ENCODE measurements around the gene BRCC3.
"Not testable (repeated sequence)": the region's sequence is repeated elsewhere in the genome, so short reads cannot be mapped to it uniquely, and the experiment has no call there.

The BRCC3 gene

DNA sequence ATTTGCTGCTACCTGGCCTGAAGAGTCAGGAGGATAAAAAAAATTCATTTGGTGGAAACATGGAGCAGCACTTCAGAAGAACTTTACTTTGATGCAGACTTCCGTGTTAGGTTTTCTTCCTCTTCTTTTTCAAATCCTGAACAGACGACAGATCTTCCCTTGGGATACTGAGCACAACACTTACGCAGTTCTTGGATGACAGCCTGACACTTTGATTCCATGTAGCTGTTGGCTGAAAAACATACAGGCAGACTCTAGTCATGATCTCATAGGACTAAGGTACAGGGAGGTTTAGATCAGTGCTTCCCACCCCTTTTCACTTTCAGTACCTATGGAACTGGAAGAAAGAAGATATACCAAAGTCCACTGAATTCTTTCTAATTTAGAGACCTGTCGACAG is 9.5 kb upstream of the BRCC3 start:
- DNase-seq, result no peak

- no peak for DNase-seq
These were observed 6.1 kb upstream of the BRCC3 start for GRCh38 chrX:155065035-155065734.

- DNase-seq, result no peak
These were observed 3.1 kb upstream of the BRCC3 start for GRCh38 chrX:155068165-155068564.

GRCh38 chrX:155069414-155069813 is 1.9 kb upstream of the BRCC3 start:
- DNase-seq, result no peak

DNA sequence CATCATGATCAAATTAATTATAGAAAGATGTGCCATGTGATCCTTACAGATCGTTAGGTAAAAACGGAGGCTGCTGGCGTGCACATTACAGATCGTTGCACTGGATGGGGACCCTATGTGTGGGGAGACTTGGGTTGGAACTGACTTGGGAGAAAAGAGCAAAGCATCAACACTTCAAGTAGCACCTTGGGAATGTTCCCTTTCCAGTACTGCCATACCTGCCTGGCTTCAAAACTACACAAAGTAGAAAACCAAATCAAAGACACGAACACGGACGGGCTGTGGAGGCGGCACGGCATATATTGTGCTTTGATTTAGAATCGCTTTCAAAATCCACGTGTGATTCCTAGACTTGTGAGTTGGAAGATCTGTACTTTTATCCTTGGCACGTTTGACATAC is 1.3 kb upstream of the BRCC3 start:
- no peak for DNase-seq

- no peak for DNase-seq
These were observed 689 bp upstream of the BRCC3 start for GRCh38 chrX:155070663-155070974.

- no peak for DNase-seq
These were observed 479 bp downstream of the BRCC3 start for GRCh38 chrX:155071694-155072280.

DNA sequence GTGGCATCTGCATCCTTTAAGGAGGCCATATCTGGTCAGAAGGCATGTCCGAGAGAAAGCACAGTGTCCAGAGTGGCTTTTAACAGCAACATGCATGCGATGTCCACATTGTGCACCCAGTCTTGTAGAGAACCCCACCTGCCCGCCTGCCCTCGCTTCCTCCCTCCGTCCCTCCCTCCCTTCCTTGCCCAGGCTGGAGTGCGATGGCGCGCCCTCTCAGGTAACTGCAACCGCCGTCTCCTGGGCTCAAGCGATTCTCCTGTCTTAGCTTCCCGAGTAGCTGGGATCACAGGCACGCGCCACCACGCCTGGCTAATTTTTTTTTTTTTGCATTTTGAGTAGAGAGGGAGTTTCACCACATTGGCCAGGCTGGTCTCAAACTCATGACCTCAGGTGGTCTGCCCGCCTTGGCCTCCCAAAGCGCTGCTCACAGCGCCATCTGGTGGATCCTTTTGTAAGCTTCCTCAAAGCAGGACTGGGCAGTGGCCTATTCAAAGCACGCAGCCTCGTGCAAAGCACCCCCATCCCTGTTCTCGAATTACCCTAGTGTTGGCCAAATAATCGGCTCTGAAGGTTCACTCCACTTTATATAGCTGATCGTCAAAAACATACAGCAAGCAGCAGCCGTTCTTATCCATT is 15.0 kb downstream of the BRCC3 start:
- DNase-seq, result no peak

DNA sequence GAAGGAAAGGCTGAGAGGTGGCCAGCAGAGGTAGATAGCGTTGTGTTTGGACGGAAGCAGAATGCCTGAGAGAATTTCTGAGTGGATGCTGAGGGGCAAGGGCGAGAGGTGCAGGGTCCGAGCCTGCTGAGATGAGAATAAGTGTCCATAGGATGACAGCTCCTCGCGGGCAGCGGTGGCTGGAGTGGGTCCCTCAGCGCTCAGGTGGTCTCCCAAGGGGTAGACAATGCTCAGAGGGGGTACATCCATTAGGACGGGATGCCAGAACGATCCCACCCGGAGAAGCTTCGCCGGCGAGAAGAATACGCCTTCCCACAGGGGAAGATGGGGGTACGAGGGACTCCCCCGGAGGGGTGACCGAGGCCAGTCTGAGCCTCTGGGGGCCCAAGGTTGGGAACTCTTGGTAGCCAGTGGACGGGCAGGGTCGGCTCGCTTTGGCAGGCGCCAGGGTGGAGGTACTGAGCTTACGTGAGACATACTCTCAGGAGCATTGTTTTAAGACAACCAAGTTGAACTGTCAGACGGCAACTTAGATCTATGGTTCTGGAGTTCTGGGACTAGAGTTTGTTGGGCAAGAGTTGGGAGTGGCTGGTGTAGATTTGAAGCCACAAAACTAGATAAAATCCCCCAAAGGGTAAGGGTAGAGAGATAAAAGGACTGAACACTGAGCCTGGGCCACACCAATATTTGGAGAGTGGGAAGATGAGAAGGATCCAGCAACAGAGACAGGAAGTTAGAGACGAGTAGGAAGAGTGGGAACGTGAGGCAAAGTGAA is 15.8 kb downstream of the BRCC3 start:
- DNase-seq, result no peak

GRCh38 chrX:155094468-155095061 is 23.3 kb downstream of the BRCC3 start:
- no peak for DNase-seq

DNA sequence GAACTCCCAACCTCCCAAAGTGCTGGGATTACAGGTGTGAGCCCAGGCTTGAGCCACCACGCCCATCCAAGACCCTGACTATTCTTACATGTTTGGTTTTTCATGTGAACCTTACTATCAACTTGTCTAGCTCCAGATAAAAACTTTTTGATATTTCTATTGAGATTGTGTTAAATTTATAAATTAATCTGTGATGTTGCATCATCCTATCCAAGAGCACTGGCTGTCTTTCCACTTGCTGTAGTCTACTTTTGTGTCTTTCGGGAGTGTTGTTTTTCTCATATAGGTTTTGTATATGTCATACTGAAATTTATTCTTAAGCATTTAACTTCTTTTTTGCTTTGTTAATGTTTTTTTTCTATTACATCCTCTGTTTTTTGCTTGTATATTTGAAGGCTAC is 34.6 kb downstream of the BRCC3 start:
- DNase-seq, result no peak

GRCh38 chrX:155108427-155108826 is 37.1 kb downstream of the BRCC3 start:
- DNase-seq, result no peak

GRCh38 chrX:155112171-155112570 is 40.9 kb downstream of the BRCC3 start:
- DNase-seq, result no peak

DNA sequence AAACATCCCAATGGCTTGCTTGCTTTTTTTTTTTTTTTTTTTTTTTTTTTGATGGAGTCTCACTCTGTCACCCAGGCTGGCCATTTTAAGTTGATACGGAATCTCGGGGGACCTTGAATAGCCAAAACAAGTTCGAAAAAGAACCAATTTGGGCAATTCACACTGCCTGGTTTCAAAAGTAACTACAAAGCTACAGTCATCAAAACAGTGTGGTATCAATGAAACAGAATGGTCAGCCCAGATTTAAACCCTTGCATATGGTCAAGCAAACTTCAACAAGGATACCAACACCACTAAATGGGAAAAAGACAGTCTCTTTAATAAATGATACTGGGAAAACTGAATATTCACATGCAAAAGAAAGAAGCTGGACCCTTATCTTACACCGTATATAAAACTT is 41.8 kb downstream of the BRCC3 start:
- DNase-seq, result no peak

DNA sequence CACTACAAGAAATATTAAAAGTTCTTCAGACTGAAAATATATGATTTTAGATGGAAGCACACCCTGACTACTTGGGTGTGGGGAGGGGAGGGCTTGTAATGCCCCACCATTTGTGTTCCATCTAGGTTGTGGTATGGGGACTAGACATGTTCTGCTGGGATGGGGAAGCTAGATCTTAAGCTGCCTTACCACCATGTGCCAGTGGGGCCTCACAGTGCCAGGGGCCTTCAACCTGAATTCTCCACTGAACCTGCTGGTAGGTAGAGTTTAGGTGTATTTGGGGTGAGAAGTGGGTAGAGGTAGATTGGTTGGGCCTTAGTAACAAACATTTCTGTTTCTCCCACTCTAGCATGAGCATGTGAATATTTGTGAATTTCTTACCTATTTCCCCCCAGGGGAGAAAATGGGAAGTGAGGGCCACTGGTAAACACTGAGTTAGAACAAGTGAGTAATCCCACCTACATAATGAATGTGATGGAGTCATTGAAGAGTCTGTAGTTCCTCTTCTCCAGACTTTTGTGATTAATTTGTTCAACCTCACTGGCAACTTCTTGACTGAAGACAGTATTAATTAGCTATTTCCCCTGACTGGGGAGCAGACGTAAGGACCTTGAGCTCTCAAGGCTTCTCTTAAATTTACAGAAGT is 44.0 kb downstream of the BRCC3 start:
- DNase-seq, result no peak

DNA sequence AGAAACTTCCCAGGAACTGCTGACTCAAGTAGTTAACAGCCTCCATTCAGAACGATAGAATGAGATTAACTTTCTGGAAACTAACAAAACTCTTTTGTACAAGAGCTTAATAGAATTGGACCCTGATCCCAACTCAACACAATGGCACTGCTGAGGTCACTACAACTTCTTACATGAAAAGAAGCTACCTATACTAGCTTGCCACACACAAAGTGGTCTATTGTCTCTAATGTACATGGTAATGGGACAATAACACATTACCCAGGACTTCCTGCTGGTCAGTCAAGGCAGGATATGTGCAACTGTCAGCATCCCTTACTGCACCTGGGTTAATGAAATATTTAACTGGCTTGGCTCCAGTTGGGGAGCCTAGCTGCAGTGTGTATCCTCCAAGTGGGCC is 56.2 kb downstream of the BRCC3 start:
- DNase-seq, result no peak

DNA sequence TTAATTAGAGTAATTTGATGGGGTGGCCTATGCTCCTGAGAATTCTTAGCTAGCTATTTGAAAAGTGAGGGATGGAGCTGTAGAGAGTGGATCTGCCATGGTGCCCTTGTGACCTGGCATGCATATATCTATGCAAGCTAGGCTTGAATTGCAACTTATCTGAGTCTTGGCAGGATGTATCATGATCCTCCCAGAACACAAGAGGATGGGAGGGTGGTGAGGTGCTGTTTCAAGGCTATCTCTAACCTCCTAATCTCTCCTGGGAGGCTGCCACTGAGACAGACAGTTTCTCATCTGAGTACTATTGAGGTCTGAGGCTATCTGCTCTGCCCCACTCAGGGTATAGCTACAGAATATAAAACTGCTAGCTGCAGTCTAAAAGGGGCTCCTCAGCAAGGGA is 56.6 kb downstream of the BRCC3 start:
- no peak for DNase-seq

DNA sequence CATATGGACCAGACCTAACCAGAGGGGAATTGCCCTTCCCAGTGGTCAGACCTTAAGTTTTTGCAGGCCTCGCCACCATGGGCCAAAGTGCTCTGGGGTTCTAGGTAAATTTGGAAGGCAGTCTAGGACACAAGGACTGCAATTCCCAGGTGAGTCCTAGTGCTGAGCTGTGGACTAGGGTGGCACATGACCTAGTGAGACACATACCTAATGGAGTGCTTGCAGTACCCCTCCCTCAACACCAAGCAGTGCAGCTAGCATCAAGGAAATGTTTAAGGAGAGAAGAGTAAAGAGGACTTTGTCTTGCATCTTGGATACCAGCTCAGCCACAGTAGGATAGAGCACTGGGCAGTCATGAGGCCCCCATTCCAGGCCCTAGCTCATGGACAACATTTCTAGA is 60.8 kb downstream of the BRCC3 start:
- no peak for DNase-seq

GRCh38 chrX:155134255-155134654 is 62.9 kb downstream of the BRCC3 start:
- no peak for DNase-seq

DNA sequence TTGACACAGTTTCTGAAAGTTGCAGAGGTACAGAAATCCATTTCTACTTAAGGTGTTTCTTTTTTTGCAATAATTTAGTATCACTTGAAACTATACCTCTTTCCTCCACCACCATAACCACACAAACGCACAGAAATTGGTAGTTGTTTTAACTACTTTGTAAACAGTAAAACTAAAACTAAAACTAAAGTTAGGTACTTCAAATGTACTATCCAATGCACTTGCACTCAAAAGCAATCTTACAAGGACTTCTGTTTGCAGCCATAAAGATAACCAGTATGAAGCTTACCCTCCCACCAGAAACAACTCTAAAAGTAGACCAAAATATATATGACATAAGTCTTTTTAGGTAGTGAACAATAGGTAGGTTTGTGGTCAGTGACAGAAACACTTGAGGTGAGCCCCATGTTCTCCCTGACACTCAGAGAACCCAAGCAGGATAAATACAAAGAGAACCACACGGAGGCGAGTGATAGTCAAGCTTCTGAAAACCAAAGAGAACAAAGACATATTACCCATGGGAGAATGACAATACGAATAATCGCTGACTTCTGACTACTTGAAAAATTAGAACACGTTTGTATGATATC is 72.7 kb downstream of the BRCC3 start:
- no peak for DNase-seq

- no peak for DNase-seq
These were observed 73.6 kb downstream of the BRCC3 start for GRCh38 chrX:155144926-155145325.

GRCh38 chrX:155147612-155148011 is 76.3 kb downstream of the BRCC3 start:
- DNase-seq, result not testable (repeated sequence)

DNA sequence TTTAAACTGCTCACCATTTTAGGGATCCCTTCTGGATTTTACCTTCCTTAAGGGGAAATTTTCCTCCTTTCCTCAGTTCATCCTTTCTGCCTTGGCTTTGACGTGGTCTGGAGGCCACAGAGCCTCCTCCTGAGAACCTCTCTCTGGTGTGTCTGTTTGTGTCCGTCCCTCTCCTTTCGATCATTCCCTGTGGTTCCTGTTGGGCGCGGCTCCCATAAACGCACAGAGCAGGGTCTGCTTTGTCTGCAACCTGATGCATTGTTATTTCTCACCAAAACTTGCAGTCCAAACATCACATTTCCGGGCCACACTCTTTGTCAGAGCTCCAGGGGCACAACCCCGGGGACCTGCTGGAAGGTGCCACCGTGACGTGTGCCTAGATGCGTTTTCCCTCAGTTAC is 76.9 kb downstream of the BRCC3 start:
- not testable (repeated sequence) for DNase-seq

Measured in NCI-H446 treated with DMSO at 0.1 percent for 48 hours (cell line).